RWPE2 (cell line): ENCODE measurements around the gene FATE1.

ENCODE experiments used
- ATAC-seq: fragments of 200-7000 bp; cut with Tn5 transposase; 3 replicates; pipeline ENCODE4 v1.9.1; 2021; ENCODE audit warnings: low read depth
- DNase-seq: peaks from one replicate; pipeline ENCODE4 v3.0.0-alpha.2; 2020; ENCODE audit warnings: low spot score
- H3K27ac ChIP-seq: fragments of 450-650 bp; 2 replicates; pipeline ENCODE4 v1.5.1; 2017; ENCODE audit warnings: mild to moderate bottlenecking; ENCODE audit not compliant: poor library complexity, severe bottlenecking
- H3K27me3 ChIP-seq: fragments of 250-450 bp; sonication (Bioruptor Pico); 2 replicates; pipeline ENCODE4 v1.5.1; 2021; ENCODE audit warnings: mild to moderate bottlenecking, moderate library complexity; ENCODE audit not compliant: insufficient read depth, poor library complexity, severe bottlenecking
- H3K36me3 ChIP-seq: fragments of 250-450 bp; sonication (Bioruptor Pico); 2 replicates; pipeline ENCODE4 v1.5.1; 2020; ENCODE audit warnings: low read depth, mild to moderate bottlenecking, moderate library complexity
- H3K4me1 ChIP-seq: fragments of 250-450 bp; sonication (Bioruptor Pico); 2 replicates; pipeline ENCODE4 v1.5.1; 2021; ENCODE audit warnings: mild to moderate bottlenecking, moderate library complexity; ENCODE audit not compliant: insufficient read depth, poor library complexity, severe bottlenecking
- H3K4me3 ChIP-seq: fragments of 250-450 bp; sonication (Bioruptor Pico); 2 replicates; pipeline ENCODE4 v1.5.1; 2021; ENCODE audit warnings: mild to moderate bottlenecking, moderate library complexity; ENCODE audit not compliant: severe bottlenecking
- H3K9me3 ChIP-seq: fragments of 250-450 bp; sonication (Bioruptor Pico); 2 replicates; pipeline ENCODE4 v1.5.1; 2021; ENCODE audit warnings: mild to moderate bottlenecking, moderate library complexity; ENCODE audit not compliant: severe bottlenecking
- TF ChIP-seq, protein P1 (sequence below): fragments of 450-650 bp; IDR thresholded peaks from one replicate; pipeline ENCODE4 v1.5.1; 2017; ENCODE audit warnings: mild to moderate bottlenecking, moderate library complexity; ENCODE audit not compliant: poor library complexity, severe bottlenecking

The FATE1 gene, protein sequence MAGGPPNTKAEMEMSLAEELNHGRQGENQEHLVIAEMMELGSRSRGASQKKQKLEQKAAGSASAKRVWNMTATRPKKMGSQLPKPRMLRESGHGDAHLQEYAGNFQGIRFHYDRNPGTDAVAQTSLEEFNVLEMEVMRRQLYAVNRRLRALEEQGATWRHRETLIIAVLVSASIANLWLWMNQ

GRCh38 chrX:151715752-151716151, at the start of gene FATE1:
Gene FATE1 (plus strand): TSS chrX:151716035. CDS start chrX:151716120, 85 bp downstream.
- no peaks in the 10 kb centered on the region for H3K4me1 ChIP-seq
- TF ChIP-seq, protein P1, sequence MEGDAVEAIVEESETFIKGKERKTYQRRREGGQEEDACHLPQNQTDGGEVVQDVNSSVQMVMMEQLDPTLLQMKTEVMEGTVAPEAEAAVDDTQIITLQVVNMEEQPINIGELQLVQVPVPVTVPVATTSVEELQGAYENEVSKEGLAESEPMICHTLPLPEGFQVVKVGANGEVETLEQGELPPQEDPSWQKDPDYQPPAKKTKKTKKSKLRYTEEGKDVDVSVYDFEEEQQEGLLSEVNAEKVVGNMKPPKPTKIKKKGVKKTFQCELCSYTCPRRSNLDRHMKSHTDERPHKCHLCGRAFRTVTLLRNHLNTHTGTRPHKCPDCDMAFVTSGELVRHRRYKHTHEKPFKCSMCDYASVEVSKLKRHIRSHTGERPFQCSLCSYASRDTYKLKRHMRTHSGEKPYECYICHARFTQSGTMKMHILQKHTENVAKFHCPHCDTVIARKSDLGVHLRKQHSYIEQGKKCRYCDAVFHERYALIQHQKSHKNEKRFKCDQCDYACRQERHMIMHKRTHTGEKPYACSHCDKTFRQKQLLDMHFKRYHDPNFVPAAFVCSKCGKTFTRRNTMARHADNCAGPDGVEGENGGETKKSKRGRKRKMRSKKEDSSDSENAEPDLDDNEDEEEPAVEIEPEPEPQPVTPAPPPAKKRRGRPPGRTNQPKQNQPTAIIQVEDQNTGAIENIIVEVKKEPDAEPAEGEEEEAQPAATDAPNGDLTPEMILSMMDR, result no peak
- H3K4me3 ChIP-seq, result no peak within 1 kb of the TSS
- DNase-seq (no peak), ATAC-seq (no peak)
- H3K36me3 ChIP-seq, result no peaks in the 10 kb centered on the region
- H3K9me3 ChIP-seq, result no peaks in the 10 kb centered on the region
- H3K27ac ChIP-seq, result no peak within 1 kb of the TSS
- H3K27me3 ChIP-seq, result no peaks in the 10 kb centered on the region

- no peaks in the 10 kb centered on the region for H3K36me3 ChIP-seq
- no peaks in the 10 kb centered on the region for H3K9me3 ChIP-seq
- ATAC-seq (no peak), DNase-seq (no peak)
- no peak overlapping the region for H3K27ac ChIP-seq
- H3K4me3 ChIP-seq, result no peak overlapping the region
- TF ChIP-seq, protein P1, result no peak
- no peaks in the 10 kb centered on the region for H3K4me1 ChIP-seq
- no peaks in the 10 kb centered on the region for H3K27me3 ChIP-seq
Observed at GRCh38 chrX:151675121-151675746, 40.6 kb upstream of the FATE1 start.

DNA sequence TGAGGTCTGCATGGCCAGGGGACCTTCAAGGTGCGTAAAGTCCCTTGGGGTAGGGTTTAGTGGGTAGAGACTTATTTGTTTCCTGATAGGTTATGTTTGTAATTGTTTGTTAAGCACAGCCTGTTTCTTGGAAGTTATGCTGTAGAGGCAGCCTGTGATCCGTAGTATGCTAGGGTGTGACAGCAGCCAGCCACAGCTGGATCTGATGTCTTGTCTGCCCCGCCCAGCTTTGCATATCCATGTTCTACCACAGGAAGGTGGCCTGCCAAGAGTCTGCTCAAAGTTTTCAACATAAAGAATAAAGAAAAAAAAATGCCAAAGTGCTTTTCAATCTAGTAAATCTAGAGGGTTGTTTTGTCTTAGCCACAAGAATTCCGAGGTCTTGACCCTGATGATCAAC, 39.6 kb upstream of the FATE1 start:
- H3K9me3 ChIP-seq, result no peaks in the 10 kb centered on the region

DNA sequence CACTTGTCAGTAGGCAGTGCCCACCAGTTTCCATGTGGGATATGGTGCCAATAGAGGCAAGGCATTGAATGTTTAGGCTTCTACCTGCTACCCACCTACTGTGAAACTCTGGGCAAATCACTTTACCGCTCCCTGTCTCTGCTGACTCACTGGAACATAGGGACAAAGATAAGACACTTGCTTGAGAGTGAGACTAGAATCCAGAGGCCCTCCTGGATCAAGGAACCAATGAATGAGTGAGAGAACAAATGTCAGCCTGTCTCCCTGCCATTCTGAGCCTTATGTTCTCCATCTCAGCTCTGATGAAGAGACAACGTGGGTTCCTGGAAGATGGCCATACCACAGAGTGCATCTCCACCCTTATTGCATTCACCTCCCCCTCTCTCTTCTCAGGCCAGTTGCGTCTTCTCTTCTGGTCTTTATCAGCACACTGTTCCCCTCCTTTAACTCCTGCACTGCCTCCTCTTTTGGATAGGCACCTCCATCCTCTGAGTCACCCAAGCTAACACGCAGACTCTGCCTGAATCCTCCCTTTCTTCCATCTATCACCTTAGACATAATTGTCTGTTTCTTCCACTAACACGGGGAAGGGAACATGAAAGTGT, 35.9 kb upstream of the FATE1 start:
- ATAC-seq, result no peak
- TF ChIP-seq, protein P1, result no peak
- Histone ChIP-seq H3K36me3 (no peaks in the 10 kb centered on the region), H3K4me3 (no peak overlapping the region), H3K27ac (no peak overlapping the region), H3K9me3 (no peaks in the 10 kb centered on the region), H3K27me3 (no peaks in the 10 kb centered on the region), H3K4me1 (no peaks in the 10 kb centered on the region)
- DNase-seq, result no peak

More for the DNA sequence above, 39.6 kb upstream of the FATE1 start:
- Histone ChIP-seq H3K4me3 (no peak overlapping the region), H3K36me3 (no peaks in the 10 kb centered on the region), H3K27ac (no peak overlapping the region), H3K27me3 (no peaks in the 10 kb centered on the region), H3K4me1 (no peaks in the 10 kb centered on the region)
- TF ChIP-seq, protein P1, result no peak
- DNase-seq (no peak), ATAC-seq (no peak)

GRCh38 chrX:151680805-151681204, 35.0 kb upstream of the FATE1 start:
- no peaks in the 10 kb centered on the region for H3K4me1 ChIP-seq
- no peaks in the 10 kb centered on the region for H3K9me3 ChIP-seq
- no peaks in the 10 kb centered on the region for H3K36me3 ChIP-seq
- H3K27ac ChIP-seq, result no peak overlapping the region
- DNase-seq, result no peak
- no peak overlapping the region for H3K4me3 ChIP-seq
- ATAC-seq, result no peak
- TF ChIP-seq, protein P1, result peak; percentile 32
- no peaks in the 10 kb centered on the region for H3K27me3 ChIP-seq
